Daoy (cell line): Measurements from ENCODE around the gene ETS1. TPM values are rescaled to one million over a fixed set of nuclear protein-coding genes. Genes with fewer than 3 reads are reported as not detected.
A peak's percentile ranks its signal among the peaks of the same experiment; 100 is the strongest.

Source experiments
- DNase-seq: peaks from one replicate; pipeline ENCODE4 v3.0.0-alpha.2; 2015; ENCODE audit warnings: low read depth
- total RNA-seq: library from RNA; depleted of rRNA; stranded (reverse); fragments of >200 nt; shearing (Covaris generic); gene quantifications from 2 replicates; pipeline ENCODE4 v1.2.3, GENCODE V29; 2014

ETS1 gene
- total RNA-seq, 1 experiment from 2014 or later: 70.7 TPM

DNA sequence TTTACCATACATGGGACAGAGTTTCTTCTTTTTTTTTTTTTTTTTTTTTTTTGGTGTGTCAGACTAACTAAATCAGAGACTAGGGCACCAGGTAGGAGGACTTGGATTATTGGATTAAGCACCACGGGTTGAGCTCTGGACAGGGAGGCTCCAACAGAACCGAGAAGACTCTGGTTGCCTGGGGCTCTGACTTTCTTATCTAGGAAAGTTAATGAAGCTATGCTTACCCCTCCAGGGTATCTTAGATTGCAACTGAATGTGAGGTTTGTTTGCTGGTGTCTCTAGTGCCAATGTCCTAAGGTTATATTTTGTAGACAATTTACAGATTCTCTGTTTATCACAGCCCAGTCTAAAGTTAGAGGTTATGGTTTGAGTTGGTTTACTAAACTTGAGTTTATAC, 18.1 kb downstream of the ETS1 start:
- no peak for DNase-seq

DNA sequence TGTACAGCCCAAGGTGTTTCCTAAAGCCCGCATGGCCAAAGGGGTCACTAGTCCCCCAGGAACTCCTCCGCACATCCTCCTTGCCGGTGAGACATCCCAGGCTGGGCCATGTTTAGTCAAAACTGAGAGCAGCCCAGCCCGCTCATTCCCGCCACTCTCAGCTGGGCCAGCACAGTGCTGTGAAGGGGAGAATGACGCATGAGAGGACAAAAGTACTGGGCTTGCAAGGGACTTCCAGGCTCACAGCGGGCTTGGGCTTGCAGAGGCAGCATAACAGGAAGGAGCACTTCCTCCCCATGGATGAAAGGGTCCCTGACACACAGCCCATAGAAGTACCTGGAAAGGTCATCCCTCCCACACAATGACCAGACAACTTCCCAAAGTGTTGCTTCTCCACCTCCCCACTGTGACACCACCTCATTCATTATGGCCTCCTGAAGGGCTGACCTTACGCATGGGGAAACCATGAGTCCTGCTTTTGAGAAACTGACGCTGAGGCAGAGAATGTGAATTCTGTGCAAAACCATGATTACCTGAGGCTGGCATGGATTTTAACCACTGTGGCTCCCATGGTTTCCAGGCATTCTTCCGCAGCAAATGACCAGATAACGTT, 19.1 kb downstream of the ETS1 start:
- no peak for DNase-seq

DNA sequence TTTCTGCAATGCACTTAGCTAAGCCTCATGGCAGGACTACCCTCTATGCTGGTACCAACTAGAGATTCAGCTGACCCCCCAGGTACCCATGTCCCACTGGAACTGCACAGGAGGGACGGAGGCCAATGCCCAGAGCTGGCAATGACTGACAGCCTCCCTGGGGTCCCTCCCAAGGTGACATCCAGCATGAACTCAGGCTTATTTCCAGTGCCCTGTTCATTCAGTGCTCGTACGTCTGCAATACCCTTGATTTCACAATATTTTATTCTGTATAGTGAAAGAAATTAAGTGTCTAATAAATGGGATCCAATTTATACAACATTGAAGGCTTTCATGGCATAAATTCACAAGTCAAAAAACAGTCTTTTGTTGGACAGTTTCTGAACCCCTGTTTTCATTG, 20.2 kb downstream of the ETS1 start:
- DNase-seq: no peak

DNA sequence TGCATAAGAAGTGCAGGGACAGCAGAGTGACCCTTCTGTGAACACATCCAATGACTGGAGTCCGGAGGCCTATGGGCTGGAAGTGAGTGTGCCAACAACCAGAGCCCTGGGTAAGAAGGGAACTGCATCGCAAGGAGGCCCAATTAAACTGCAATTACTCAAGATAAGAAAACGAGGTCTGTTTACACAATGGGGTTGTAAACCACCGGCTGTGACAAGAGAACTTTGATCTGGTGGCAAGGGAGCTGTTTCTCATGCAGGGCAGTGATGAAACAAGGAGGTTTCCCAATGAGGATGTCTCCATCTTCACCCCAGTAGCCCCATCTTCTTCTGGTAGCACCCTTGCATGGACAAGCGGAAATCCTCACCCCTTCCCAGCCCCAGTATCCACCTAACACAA, 21.5 kb downstream of the ETS1 start:
- DNase-seq: no peak

DNA sequence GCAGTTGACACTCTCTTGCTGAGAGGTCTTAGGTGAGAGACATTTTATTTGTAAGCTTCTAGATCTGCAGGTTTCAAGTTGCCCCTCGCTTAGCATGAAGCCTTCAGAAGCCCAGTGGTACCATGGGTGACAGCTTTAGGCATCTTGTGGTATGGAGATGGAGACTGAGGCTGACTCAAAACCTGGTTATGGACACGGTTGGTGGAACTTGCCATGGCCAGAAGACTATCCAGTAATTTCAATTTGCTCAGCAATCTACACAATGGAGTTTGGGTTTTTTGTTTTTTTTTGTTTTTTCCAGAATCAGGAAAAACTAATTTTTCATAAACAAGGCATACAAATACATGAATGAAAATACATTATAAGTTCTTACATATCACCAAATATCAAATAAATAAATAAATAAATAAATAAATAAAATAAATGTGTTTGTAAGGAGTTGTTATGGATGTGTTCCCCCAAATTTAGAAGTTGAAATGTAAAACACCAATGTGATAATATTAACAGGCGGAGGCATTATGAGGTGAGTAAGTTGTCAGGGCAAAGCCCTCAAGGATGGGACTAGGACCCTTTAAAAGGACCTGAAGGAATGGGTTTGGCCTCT, 22.6 kb downstream of the ETS1 start:
- no peak for DNase-seq

DNA sequence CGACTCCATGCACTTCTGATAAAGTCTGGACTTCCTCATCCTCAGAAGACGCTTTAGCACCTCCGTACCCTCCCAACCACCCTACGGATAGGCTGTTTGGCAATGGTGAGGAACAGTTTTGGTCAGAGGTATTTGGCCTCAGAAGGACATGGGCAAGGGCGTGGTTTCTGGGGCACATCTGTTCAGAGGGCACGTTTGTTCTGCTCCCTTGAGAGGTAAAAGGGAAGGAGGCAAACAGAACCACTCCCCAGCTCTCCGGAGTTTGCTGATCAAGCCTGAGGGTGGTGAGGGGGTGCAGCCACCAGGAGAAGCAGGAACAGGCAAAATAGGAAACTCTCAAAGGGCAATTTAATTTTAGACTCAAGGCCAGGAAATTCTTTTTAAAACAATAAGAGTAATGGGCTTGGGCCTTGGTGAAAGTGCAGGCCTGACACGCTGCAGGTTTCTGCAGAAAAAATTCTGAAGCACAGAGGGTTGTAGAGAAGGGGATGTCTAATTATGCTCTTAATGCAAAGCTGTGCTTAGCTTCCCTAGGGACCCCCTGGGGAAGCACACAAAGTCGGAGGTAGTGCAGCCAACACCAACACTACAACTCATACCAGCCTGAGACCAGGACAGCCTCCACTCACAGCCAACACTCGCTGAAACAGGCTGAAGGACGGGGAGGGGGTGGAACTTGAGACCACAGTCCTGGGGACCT, 23.3 kb downstream of the ETS1 start:
- DNase-seq: no peak

DNA sequence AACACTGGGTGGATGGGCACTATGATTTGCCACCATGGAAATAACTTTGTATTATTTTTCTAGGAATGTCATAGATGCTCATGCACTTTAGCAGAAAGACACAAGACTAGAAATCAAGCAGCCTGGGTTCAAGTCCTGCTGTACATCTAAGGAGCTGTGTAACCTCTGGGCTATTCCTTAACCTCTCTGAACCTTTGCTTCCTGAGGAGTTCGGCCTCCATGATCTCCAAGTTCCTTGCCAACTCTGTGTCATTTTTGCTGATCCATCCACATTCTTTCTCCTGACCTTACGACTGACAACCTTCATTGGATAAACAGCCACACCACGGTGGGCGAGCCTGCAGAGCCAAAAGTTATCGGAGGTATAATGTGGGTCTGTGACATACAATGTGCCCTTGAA, 24.1 kb downstream of the ETS1 start:
- no peak for DNase-seq

DNA sequence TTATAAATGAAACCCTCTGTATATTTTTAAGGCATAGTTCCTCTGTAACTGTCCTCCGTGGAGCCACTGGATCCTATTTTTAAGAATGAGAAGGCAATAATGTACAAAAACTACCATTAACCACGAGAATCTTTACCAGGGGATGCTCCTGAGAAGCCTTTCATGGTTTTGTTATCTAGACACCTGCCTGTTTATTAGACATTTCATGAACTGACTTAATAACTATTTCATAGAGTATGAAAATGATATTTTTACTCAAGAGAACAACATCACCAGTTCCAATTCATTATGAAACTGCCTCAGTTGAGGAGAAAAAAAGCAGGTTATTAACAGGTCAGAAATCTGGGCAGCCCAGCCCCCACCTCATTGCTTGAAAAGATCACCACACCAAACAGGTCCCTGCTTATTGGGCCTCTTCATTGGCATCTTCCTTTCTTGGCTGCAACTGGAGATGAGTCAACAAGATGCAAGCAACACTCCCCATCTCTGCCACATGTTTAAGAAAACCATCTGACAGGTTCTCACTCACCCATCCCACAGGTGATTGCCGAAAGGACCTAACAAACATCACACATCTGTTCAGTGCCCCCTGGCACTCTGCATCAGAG, 27.8 kb downstream of the ETS1 start:
- no peak for DNase-seq

DNA sequence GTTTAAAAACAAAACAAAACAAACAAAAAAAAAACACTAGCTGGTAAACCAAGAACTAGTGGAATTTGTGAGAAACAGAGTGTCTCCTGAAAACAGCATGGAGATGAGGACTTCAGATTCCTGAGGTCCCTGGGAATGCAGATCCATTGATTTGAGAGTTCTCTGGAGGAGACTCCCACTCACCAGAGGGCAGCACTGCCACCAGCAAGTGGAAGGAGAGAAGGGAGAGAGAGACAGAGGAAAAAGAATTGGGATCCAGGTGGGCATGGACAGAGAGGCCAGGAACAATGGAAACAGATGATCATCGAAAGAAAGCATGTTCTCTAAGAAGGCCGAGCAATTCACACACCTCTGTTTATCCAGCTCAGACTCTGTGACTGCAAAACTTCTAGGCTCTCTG, 31.8 kb downstream of the ETS1 start:
- DNase-seq: peak; percentile 32

DNA sequence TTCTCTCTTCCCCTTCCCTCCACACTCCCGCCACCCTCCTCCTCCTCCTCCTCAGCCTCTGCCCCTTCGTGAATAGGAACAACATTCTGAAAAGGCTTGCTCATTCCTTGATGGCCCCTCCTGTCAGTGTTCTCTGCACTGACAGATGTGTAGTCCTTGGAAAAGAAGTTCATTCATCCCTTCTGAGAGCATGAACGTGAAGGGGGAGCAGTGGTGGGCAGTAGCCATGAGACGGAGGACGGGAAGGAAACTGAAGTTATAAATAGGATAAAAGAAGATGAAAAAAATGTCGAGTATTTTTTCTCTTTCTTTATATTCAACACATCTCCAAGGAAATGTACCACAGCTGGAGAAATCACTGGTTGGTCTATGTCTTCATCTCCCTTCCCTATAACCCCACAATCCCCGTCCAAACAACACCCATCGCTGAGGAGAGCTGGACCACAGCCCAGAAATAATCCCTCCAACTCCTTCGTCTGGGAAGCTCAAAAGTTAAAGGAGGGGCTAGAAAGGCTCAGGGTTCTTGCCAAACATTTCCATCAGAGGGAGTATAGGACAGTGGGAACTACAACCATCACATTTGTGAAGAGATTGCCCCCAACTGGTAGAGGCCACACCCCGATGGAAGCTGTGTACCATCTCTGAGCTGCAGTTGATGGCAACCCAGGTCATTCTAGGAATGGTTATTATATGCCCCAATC, 33.5 kb downstream of the ETS1 start:
- DNase-seq: peak; percentile 44

DNA sequence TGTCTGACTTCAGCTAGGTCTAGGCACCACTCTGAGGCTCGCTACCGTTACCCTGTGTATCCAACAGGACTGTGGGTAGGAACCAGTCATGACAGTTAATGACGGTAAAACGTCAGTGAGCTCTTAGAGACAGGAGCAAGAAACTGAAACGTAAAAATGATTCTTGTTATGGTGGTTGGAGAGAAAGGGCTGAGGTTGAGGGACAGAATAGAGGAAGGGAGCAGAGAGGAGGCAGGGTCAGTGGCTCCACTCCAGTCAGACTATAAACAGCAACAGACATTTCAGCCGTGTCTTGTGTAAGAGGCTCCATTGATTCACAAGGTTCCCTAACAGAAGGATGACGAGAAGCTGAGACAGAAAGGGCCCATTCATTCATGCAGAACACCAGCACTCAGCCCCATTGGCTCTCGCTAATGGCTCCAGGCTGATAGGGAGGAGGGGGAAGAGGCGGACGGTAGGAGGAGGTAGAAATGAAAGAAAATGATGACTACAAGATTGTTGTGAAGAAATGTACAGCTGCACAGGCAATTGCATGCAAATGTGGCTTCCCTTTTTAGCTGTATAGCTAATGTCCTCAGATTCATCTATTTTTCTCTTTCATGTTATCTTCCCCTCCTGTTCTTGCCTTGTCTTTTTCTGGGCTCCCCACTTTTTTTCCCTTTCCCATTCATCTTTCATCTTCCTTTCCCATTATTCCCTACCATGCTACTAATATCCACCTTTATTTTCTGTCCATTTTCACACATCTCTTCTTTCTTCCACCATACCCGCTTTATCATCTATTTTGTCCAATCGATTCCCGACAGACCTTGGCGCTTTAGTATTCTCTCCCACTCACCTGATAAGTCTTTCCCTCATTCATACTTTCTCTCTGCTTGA, 34.3 kb downstream of the ETS1 start:
- DNase-seq: no peak

DNA sequence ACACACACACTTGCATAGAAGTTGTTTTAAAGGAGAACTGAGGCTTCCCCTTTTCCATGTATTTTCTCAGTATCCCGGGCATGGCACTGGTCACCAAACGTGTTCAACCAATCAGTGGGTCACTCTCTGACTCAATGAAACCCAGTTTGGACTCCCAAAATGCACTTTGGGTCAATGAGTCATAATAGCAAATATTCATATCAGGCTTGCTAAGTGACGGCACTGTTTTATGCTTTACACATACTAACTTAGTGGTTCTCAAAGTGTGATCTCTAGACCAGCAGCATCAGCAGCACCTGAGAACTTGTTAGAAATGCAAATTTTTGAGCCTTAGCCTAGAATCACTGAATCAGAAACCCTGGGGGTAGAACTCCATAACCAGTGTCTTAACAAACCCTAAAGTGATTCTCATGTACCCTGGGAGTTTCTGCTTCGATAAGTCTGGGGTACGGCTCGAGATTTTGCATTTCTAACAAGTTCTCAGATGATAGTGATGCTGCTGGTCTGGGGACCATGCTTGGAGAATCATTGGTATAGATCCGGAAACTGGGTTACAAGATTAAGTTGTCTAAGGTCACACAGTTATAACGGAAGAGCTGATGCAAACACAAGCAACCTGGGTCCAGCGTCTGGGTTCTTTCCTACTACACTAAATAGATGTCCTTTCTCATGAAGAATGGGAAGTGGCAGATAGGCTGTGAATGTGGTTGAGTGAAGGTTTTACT, 35.6 kb downstream of the ETS1 start:
- no peak for DNase-seq

DNA sequence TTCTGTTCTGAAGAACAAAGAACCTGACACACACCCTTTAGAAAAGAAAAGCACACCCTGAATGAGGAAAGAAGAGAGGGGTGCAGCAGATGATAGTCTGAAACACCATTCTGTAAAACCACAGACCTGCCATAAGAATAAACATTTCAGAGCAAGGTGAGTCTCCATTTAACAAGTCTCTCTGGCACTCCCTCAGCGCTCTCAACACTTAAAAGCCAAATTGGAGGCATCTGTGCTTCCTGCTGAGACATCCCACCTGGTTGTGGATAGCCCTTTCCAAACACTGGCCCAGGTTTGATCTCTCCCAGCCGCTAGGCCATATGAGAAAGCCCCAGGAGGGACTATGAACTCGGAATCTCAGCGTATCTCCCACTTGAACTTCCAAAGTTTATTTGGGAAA, 36.3 kb downstream of the ETS1 start:
- DNase-seq: no peak

DNA sequence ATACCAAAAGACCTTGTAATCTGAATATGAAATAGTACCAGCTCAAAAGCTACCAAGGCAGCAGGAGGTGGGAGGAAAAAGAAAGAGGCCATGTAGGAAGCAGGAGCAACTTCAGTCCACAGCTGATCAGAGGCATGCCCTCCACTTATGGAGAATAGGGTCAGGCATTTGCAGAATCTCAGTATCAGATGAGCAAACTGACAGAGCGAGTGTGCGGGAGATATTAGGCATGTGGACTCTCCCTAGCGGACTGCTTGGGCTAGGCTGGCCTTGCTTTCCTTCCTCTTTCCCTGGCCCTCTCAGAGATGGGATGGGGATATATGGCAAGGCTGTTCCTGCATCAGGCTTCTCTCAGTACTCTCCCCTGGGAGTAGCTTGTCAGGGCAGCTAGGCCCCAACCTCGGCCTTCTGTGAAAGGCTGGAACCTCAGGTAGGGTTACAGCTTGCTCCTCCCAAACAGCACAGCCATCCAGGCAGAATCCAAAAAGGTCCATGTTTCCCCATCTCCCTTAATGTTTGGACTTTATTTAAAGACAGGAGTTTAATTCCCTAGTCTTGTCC, 37.0 kb downstream of the ETS1 start:
- DNase-seq: no peak

DNA sequence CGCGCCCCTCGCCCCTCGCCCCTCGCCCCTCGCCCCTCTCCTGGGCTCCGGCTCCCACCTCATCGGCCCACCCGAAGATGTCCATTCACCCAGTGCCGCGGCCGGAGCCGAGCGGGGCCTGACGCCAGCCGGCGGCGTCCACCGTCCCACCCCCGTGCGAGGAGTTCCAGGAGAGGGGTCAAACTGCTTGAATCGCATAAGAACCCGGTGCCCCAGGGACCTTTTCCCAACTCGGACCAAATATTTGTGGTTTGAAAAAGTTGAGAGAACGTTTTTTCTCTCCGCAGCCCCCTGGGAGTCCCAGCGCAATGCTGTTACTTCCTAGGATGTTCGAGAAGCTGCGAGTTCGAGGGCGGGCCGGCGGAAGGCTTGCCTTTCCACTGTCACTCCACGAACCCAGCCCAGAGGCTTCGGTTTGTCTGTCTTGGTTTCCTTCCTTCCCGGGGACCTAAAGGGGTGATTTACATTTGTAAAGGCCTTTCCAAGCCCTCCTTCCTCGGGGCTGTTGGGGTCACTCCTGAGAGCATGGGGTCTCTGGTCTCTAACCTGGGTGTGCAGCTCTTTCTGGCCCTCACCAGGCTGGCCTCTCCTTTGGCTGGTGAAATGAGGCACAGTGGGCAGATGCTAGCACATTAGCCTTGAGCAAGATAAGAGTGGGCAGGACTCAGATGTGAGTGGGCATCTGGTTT, 38.0 kb downstream of the ETS1 start:
- DNase-seq: no peak

DNA sequence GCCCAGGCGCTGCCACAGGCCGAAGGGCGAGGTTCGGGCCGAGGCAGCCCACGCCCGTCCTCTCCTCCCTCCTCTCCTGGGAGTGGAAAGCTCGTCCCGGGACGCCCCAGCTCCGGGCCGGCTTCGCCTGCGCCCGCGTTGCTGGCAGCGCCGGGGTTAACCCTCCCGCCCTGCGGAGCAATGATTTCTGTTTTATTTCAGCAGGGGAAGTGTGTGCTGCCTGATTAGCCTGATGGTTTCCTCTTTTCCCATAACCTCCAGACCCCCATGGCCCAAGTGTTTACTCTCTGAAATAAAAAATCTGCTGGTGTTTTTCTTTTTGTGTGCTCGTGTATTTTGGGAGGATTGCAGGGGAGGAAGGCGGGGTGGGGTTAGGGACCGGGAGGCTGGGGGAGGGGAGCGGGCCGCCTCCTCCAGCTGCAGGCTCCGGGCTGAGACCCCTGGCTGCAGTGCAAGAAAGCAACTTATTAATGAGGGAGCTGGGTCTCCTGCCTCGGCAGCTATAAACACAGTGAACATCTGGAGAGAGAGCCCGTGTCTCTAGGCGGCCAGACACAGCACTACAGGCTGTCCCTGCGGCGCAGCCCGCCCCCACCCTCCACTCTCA, 38.6 kb downstream of the ETS1 start:
- peak; percentile 33 for DNase-seq

DNA sequence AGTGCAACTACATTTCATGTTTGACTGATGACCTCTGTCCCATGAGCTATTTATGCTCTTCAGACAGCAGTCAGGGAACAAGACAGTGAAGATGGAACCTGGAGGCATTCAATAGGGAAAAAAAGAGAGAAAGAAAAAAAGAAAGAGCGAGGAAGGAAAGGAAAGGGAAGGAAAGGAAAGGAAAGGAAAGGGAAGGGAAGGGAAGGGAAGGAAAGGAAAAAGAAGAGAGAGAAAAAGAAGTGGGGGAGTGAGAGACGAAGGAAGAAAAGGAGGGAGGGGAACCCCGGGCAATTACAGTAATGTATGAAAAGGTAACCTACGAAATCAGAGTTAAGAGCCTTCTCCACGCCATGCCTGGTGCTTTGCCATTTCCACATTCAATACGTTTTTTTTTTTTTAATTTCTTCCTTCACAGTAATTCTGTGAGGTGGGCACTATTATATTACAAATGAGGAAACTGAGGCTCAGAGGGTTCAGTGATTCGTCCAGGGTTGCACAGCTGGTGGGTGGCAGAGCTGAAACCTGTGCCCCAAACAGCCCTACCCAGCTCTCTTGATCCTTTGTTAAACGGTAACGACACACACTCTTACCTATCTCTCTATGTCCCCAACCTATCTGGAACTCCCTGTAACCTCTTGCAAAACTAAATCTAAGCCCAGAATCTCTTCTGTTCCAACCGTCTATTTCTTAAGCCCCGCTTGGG, 39.3 kb downstream of the ETS1 start:
- DNase-seq: no peak

DNA sequence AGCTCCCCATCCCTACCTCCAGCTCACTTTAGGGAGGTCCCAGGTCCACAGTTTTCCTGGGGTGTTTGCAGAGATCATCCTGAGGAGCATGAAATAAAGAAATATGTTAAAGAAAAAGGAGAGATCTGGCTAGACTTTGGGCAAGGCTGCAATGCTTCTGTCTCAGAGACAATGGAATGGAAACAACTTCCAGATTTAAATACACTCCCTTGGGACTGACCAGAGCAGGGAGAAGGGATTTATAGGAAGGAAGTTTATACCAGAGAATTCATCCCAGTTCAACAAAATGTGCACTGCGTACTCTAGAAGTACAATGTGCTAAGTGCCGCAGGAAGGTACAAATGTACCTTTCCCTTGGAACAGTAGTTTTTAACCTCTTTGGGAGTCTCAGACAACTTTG, 40.4 kb downstream of the ETS1 start:
- no peak for DNase-seq
